Endothelial cell of coronary artery (primary cell): ENCODE measurements around the gene DOCK7. TPM values are rescaled to one million over a fixed set of nuclear protein-coding genes. Genes with fewer than 3 reads are reported as not detected.

Source experiments
- total RNA-seq: library from RNA; depleted of rRNA; stranded (reverse); fragments of >200 nt; gene quantifications from 2 replicates; pipeline ENCODE4 v1.2.3, GENCODE V29; 2014

Gene DOCK7, protein sequence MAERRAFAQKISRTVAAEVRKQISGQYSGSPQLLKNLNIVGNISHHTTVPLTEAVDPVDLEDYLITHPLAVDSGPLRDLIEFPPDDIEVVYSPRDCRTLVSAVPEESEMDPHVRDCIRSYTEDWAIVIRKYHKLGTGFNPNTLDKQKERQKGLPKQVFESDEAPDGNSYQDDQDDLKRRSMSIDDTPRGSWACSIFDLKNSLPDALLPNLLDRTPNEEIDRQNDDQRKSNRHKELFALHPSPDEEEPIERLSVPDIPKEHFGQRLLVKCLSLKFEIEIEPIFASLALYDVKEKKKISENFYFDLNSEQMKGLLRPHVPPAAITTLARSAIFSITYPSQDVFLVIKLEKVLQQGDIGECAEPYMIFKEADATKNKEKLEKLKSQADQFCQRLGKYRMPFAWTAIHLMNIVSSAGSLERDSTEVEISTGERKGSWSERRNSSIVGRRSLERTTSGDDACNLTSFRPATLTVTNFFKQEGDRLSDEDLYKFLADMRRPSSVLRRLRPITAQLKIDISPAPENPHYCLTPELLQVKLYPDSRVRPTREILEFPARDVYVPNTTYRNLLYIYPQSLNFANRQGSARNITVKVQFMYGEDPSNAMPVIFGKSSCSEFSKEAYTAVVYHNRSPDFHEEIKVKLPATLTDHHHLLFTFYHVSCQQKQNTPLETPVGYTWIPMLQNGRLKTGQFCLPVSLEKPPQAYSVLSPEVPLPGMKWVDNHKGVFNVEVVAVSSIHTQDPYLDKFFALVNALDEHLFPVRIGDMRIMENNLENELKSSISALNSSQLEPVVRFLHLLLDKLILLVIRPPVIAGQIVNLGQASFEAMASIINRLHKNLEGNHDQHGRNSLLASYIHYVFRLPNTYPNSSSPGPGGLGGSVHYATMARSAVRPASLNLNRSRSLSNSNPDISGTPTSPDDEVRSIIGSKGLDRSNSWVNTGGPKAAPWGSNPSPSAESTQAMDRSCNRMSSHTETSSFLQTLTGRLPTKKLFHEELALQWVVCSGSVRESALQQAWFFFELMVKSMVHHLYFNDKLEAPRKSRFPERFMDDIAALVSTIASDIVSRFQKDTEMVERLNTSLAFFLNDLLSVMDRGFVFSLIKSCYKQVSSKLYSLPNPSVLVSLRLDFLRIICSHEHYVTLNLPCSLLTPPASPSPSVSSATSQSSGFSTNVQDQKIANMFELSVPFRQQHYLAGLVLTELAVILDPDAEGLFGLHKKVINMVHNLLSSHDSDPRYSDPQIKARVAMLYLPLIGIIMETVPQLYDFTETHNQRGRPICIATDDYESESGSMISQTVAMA (N-terminal part only)
- total RNA-seq: 31.0 and 45.7 TPM in 2 replicates

DNA sequence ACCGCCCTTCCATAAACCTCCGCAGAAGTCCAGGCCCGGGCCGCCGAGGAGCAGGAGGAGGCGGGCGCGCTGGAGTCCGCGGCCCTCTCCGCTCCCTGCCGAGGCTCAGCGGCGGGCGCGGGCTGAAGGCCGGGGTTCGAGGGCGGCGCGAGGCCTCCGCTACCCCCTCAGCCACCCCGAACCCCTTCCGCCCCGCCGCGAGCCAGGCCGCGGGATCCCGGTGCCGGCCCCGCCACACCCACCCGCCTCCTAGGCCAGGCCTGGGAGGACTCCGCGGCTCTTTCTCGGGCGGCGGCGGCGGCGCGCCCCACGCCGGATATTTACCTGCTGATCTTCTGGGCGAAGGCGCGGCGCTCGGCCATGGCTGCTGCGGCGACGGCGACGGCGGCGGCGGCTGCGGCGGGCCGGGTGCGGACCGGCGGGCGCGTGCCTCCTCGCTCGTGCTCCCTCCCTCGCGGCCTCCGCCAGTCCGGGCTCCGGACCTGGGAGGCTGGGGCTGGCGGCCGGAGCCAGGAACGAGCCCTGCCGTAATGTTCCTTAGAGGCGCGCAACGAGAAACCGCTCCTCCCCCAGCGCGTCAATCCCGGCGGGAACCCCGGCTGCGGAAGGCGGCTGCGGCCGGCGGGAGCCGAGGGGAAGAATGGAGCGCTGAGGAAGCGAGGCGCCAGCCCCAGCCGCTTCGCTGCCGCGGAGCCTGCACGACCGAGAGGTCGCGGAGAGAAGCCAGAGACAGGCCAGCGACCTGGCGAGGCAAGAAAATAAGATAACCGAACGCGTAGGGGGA is at the start of gene DOCK7:
Gene DOCK7, minus strand, starts transcription at position 484 of the 784 bp plus-strand sequence. Its CDS starts 122 bp downstream, at position 362.

DNA sequence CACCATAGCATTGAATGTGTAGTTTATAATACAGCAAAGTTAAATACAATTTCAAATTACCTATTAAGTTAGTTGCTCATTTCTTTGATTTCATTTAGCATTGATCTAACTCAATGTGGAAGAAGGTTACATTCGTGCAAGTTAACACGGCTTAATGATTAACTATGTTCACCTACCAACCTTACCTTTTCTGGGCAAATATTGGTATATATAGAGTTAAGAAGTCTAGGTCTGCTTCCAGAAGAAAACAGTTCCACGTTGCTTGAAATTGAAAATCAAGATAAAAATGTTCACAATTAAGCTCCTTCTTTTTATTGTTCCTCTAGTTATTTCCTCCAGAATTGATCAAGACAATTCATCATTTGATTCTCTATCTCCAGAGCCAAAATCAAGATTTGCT is 90.9 kb downstream of the DOCK7 start, which contains the start of gene ANGPTL3:
Gene ANGPTL3, plus strand, starts transcription at position 240 of the 400 bp plus-strand sequence. Its CDS starts 47 bp downstream, at position 287.

DNA sequence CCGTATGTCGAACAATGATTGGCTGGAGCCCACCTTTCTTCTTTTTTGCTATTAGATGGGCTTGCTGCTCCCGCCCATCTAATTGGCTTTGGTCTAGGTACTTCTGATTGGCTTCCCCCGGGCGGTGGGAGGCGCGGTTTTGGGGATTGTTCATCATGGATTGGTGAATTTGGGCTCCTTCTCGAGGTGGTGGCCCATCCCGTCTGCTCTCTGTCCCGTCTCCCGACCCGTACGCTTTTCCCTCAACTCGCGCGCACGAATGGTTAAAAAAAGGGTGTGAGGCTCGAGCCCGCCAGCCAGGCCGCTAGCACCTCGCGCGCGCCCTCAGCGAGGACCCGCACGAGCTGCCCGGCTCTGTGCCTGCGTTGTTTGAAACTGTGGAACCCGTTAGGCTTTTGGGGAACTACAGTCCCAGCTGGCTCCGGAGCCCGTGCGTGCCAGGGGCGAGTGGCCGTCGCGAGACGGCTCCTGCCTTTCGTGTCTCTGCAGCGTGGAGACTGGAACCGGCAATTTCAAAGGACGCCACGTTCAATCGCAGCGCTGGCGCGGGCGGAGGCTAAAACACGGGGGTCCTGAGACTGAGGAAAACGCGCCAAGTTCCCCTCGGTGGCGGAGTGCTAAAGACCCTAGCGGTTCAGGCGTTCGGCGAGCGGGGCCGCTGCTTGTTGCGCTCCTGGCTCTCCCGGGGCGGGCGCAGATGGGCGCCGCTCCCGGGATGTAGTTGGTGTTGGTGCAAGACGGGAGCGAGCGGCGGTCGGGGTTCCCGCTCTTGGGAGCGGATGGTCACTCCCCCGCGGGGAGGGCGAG is 251.5 kb downstream of the DOCK7 start, which contains the start of gene USP1:
Gene USP1, plus strand, starts transcription at position 584 of the 807 bp plus-strand sequence. CDS start 2,819 bp downstream, outside the sequence.

Other genes with a start within 250 kb of the DOCK7 start
- not detected in 2 replicates for gene ANGPTL3, start 90.9 kb downstream of the DOCK7 start, total RNA-seq
- 5.1 and 6.5 TPM in 2 replicates for gene ATG4C, start 95.7 kb upstream of the DOCK7 start, total RNA-seq